Prostate gland (tissue), 2 donors: ENCODE results near the gene SPINK5. TPM values are rescaled to one million over a fixed set of nuclear protein-coding genes. Genes with fewer than 3 reads are reported as not detected.

ENCODE experiments used
- DNase-seq: peaks from one replicate; pipeline ENCODE4 v3.0.0-alpha.2; 2019; ENCODE audit warnings: low spot score
- H3K27ac ChIP-seq, 2 donors: fragments of 200-600 bp; sonication (generic); 2 replicates each; pipeline ENCODE4 v1.5.1; 2017 to 2019
- H3K27me3 ChIP-seq: fragments of 200-600 bp; sonication (generic); replicated peaks from 2 replicates; pipeline ENCODE4 v1.5.1; 2019; ENCODE audit not compliant: insufficient read depth
- H3K36me3 ChIP-seq, 2 donors: fragments of 200-600 bp; sonication (generic); 1 replicate in 1 of 2; 2 replicates in 1 of 2; pipeline versions ENCODE4 v1.5.1 to v1.8.1; 2017 to 2019
- H3K4me1 ChIP-seq: fragments of 200-600 bp; sonication (generic); replicated peaks from 2 replicates; pipeline ENCODE4 v1.5.1; 2019
- H3K4me3 ChIP-seq, 2 donors: fragments of 200-600 bp; sonication (generic); 2 replicates each; pipeline ENCODE4 v1.5.1; 2017 to 2019
- H3K9me3 ChIP-seq: fragments of 200-600 bp; sonication (generic); 2 replicates; pipeline ENCODE4 v1.5.1; 2017
- POLR2A ChIP-seq: fragments of 450-650 bp; IDR thresholded peaks from one replicate; pipeline ENCODE4 v1.6.1; 2016; ENCODE audit warnings: antibody characterized with exemption, mild to moderate bottlenecking
- POLR2AphosphoS5 ChIP-seq: sonication (generic); formaldehyde crosslinking; IDR thresholded peaks from one replicate; pipeline ENCODE4 v1.6.1; 2017; ENCODE audit warnings: antibody characterized with exemption
- WGBS: methylation state at CpG from one replicate; pipeline ENCODE4 v1.1.5; 2018; 5-methylcytosine and 5-hydroxymethylcytosine counted together
- intact Hi-C: fragments of 100-400 bp; cut with DNase I; formaldehyde crosslinking; loops from one replicate; pipeline ENCODE4 v1.14.2; 2022
- total RNA-seq, 2 donors: library from RNA; depleted of rRNA; stranded (reverse); fragments of >200 nt; gene quantifications; one replicate each; pipeline ENCODE4 v1.1.0, GENCODE V29; 2016
- TF ChIP-seq, protein P1 (sequence below), 4 experiments: fragments of 200-600 bp in 2 of 4; fragments of 450-650 bp in 2 of 4; sonication (generic) in 2 of 4; IDR thresholded peaks; 1 replicate in 3 of 4; 2 replicates in 1 of 4; pipeline ENCODE4 v1.5.1; 2016 to 2019; ENCODE audit warnings: antibody characterized with exemption in 4 of 4, mild to moderate bottlenecking in 2 of 4, moderate library complexity in 2 of 4

Gene SPINK5
- total RNA-seq, 2 donors from 2014 or later: 2.6 to 3.7 TPM

GRCh38 chr5:148168246-148168645 lies 104.5 kb downstream of the SPINK5 start, which contains the start of gene SPINK14:
Gene SPINK14 (plus strand): TSS chr5:148168546. CDS start chr5:148169733, 1,187 bp downstream.
- Histone ChIP-seq H3K27ac (no peak within 1 kb of the TSS), H3K27me3 (no peaks in the 10 kb centered on the region), H3K9me3 (no peaks in the 10 kb centered on the region), H3K36me3 (no peaks in the 10 kb centered on the region), H3K4me3 (no peak within 1 kb of the TSS), H3K4me1 (no peaks in the 10 kb centered on the region)
- WGBS: 100% methylated on average over 1 of the region's 1 CpG
- no peak for DNase-seq
- intact Hi-C loops: no loop called here
- TF ChIP-seq, protein P1, sequence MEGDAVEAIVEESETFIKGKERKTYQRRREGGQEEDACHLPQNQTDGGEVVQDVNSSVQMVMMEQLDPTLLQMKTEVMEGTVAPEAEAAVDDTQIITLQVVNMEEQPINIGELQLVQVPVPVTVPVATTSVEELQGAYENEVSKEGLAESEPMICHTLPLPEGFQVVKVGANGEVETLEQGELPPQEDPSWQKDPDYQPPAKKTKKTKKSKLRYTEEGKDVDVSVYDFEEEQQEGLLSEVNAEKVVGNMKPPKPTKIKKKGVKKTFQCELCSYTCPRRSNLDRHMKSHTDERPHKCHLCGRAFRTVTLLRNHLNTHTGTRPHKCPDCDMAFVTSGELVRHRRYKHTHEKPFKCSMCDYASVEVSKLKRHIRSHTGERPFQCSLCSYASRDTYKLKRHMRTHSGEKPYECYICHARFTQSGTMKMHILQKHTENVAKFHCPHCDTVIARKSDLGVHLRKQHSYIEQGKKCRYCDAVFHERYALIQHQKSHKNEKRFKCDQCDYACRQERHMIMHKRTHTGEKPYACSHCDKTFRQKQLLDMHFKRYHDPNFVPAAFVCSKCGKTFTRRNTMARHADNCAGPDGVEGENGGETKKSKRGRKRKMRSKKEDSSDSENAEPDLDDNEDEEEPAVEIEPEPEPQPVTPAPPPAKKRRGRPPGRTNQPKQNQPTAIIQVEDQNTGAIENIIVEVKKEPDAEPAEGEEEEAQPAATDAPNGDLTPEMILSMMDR (IDR thresholded peaks at IDR 0.05): no peak
- TF ChIP-seq POLR2AphosphoS5 (no peak), POLR2A (no peak)

DNA sequence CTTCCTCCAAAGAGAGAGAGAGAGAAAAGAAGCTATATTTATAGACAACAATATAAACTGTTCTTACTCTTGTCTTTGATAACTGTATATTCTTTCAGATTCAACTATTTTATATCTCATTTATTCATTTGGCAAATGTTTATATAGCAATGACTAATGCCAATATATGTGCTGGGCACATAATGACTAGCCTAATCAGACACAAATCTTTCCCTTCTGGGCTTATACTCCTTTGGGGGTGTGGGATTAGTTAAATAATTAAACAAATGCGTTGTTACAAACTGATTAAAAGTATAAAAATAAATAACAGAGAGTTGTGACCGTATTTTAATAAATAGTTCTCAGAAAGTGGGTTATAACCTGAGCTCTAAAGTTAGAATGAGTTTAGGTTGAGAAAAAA lies 108.6 kb downstream of the SPINK5 start:
- DNase-seq: no peak
- H3K36me3 ChIP-seq: no peaks in the 10 kb centered on the region
- H3K4me1 ChIP-seq: no peaks in the 10 kb centered on the region
- H3K27me3 ChIP-seq: no peaks in the 10 kb centered on the region
- no peak overlapping the region for H3K4me3 ChIP-seq
- WGBS: 52% methylated on average over 2 of the region's 2 CpGs
- intact Hi-C loops: no loop called here
- H3K9me3 ChIP-seq: no peaks in the 10 kb centered on the region
- no peak overlapping the region for H3K27ac ChIP-seq
- TF ChIP-seq, protein P1 (IDR thresholded peaks at IDR 0.05): no peak
- TF ChIP-seq POLR2A: no peak
- no peak for TF ChIP-seq POLR2AphosphoS5

DNA sequence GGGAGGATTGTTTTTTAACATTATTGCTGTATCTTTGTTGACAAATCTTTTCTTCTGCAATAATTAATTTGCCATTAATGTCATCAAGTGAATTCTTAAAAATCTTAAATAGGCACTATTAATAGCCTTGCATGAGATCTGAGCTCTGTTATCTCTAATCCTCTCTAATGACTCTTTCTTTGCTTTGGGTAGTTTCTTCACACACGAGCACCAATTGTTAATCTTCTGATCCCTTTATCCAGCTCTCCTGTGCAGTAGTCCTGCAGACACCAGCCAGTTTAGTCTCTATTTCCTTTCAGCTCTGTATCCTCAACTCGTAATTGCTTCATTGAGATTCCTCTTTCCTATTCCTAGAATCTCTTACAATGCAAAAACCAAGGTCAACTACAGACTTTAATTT lies 112.7 kb downstream of the SPINK5 start:
- WGBS: 49% methylated on average over 2 of the region's 2 CpGs
- no peak for DNase-seq
- intact Hi-C loops: loop anchor here (5.0 kb wide), 1 partner anchor 556 kb away; no protein-coding TSS in a partner anchor
- TF ChIP-seq POLR2A (no peak), POLR2AphosphoS5 (no peak)
- TF ChIP-seq, protein P1 (IDR thresholded peaks at IDR 0.05): no peak
- Histone ChIP-seq H3K27me3 (no peaks in the 10 kb centered on the region), H3K36me3 (no peaks in the 10 kb centered on the region), H3K9me3 (no peaks in the 10 kb centered on the region), H3K4me1 (no peaks in the 10 kb centered on the region), H3K4me3 (no peak overlapping the region), H3K27ac (no peak overlapping the region)

DNA sequence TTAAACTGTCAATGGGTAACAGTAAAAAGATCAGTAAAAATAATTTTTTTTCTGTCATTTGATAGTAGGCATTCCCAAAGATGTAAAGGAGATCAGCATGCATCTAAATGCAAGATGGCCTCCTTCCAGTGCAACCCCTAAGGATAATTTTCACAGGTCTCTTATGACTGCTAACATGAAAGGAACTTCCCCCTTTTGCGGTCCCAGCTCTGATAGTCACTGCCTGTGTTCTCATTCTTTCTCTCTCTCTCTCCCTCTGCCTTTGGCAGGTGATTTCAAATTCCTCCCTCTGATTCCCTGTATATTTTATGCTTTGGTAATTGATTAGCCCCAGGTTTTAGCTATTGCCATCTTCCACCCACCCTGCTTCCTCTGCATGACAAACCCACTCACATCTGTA lies 113.4 kb downstream of the SPINK5 start:
- intact Hi-C loops: loop anchor here (5.0 kb wide), 1 partner anchor 555 kb away; no protein-coding TSS in a partner anchor
- TF ChIP-seq, protein P1 (IDR thresholded peaks at IDR 0.05): no peak
- TF ChIP-seq POLR2A: no peak
- no peak for TF ChIP-seq POLR2AphosphoS5
- WGBS: 87% methylated on average over 1 of the region's 1 CpG

DNA sequence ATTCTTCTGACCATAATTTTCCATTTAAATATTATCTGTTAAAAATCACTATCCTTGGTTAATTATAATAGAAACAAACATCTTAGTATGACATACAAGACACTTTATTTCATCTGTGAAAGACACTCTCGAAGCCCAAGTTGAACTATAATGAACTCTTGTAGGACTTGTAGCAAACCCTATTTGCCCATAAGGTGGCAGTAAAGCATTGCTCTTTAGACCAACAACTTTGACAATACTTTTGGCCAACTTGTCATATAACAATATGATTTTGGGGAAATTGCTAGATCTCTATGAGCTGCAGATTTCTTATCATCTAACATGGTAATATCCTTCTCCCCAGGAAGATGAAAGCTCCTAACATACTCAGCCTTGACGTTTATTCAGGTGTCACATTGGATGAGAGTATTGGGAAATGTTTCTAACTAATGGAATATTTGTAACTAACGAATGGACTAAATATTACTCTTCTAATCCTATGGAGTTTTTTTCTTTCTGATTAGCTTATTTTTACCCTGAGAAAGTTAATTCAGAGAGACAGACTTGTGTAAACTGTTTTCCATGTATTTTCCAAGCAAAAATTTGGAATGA lies 115.5 kb downstream of the SPINK5 start:
- no peaks in the 10 kb centered on the region for H3K9me3 ChIP-seq
- TF ChIP-seq POLR2A: no peak
- TF ChIP-seq, protein P1 (IDR thresholded peaks at IDR 0.05): peak; percentile 38 to 79 (median 66)
- H3K4me1 ChIP-seq: no peaks in the 10 kb centered on the region
- no peak overlapping the region for H3K27ac ChIP-seq
- intact Hi-C loops: loop anchor here (5.0 kb wide), 1 partner anchor 553 kb away; no protein-coding TSS in a partner anchor
- no peaks in the 10 kb centered on the region for H3K36me3 ChIP-seq
- H3K27me3 ChIP-seq: no peaks in the 10 kb centered on the region
- no peak overlapping the region for H3K4me3 ChIP-seq
- 36% methylated on average over 3 of the region's 3 CpGs for WGBS
- DNase-seq: peak; percentile 28

More for the DNA sequence above, 113.4 kb downstream of the SPINK5 start:
- H3K36me3 ChIP-seq: no peaks in the 10 kb centered on the region
- no peaks in the 10 kb centered on the region for H3K4me1 ChIP-seq
- H3K9me3 ChIP-seq: no peaks in the 10 kb centered on the region
- no peak overlapping the region for H3K27ac ChIP-seq
- no peak for DNase-seq
- no peaks in the 10 kb centered on the region for H3K27me3 ChIP-seq
- H3K4me3 ChIP-seq: no peak overlapping the region
